T-helper 2 cell (primary cell): ENCODE data around the gene LYPD6.

Experiments used
- DNase-seq, 5 experiments: peaks; one replicate each; pipeline versions ENCODE4 v3.0.0 to v3.0.0-alpha.2; 2012 to 2022

LYPD6 gene

GRCh38 chr2:149353421-149353820, 23.0 kb downstream of the LYPD6 start:
- no peak for DNase-seq

- no peak for DNase-seq
These were observed 25.5 kb downstream of the LYPD6 start for GRCh38 chr2:149355716-149356422.

DNA sequence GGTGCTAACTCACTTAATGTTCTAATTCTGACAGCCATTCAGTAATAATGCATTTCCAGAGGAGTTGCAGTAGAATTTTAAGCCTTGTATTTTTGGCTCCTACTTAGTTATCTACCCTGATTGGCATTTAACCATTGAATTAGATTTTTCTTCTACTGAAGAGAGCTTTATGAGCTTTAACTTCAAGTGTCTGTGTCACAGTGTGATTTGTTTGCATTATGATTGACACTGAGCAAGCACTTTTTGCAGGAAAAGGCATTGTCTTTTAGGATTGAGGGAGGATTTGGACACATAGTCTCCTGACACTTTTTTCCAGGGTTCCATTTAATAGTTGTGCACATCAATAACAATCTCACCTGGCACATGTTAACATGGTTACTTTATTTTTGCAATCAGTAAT, 26.7 kb downstream of the LYPD6 start:
- no peak for DNase-seq

DNA sequence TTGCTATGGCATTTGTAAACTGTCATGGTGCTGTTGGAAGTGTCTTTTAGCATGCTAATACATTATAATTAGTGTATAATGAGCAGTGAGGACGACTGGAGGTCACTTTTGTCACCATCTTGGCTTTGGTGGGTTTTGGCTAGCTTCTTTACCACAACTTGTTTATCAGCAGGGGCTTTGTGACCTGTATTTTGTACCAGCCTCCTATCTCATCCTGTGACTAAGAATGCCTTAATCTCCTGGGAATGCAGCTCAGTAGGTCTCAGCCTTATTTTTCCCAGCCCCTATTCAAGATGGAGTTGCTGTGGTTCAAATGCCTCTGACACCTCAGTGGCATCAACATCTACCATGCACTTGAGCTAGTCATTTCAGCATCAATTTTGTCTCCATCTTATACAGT, 29.7 kb downstream of the LYPD6 start:
- DNase-seq = no peak

- no peak for DNase-seq
These were observed 33.6 kb downstream of the LYPD6 start for GRCh38 chr2:149363958-149364357.

DNA sequence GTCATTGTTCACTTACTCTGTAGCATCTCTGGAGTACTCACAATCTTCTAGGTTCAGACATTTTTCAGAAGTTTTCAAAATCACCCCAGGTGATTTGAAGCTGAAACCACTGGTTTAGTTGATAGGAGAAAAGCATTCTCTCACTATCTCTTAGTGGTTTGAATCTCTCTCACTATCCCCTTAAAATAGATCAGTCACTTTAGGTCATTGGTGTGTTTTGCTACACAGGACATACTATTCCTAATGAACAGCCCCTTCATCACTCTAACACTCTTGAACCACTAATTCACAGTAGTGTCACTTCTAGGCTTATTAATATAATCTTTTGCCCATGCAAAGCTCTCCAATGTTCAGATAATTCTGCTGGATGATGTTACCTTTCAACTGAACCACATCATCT, 34.5 kb downstream of the LYPD6 start:
- DNase-seq = no peak

- DNase-seq = no peak
These were observed 35.7 kb downstream of the LYPD6 start for GRCh38 chr2:149365931-149366583.

GRCh38 chr2:149370061-149370775, 39.8 kb downstream of the LYPD6 start:
- DNase-seq = no peak

DNA sequence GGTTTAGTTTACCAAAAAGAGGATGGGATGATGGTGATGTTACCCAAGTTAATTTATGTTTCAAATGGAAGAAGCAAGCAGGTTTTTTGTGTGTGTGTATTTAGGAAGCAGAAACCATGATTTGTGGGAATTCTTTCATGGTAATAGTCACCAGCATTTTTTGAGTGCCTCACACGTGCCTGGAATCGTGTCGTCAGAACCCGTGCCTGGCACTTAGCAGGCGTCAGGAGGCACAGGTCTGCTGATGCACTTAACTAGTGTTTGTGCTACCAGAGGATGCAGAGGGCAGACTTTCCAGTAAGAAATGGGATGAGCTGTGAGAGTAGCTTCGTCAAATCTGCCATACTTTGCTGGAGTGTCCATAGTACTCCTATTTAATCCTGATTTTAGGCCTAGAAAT, 41.1 kb downstream of the LYPD6 start:
- no peak for DNase-seq

DNA sequence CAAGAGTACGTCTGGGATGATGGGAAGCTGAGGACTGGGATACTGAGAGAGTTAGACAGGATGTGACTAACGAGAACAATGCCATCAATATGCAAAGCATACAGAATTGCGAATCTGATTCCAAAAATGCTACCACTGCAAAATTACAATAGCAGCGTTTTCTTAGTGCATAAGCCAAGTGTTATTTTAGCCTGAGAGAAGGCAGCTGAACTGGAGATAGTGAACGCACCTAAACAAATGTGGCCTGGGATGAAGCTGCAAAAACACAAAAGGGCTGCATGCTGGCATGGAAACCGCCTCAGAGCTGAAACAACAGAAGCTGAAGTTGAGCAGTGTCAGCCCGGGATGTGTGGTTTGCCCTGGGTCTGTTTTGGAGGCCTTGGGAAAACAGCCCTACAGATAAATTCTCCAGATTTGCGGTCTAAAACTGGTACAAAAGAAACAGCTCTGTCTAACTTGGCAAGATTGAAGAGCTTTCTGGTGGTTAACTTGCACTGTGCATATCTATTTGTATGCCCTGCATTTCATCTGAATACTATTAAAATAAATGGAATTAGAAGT, 45.5 kb downstream of the LYPD6 start:
- no peak for DNase-seq

GRCh38 chr2:149380205-149380604, 49.8 kb downstream of the LYPD6 start:
- no peak for DNase-seq

- no peak for DNase-seq
These were observed 53.0 kb downstream of the LYPD6 start for GRCh38 chr2:149383340-149383739.

GRCh38 chr2:149385350-149385749, 55.0 kb downstream of the LYPD6 start:
- no peak for DNase-seq

DNA sequence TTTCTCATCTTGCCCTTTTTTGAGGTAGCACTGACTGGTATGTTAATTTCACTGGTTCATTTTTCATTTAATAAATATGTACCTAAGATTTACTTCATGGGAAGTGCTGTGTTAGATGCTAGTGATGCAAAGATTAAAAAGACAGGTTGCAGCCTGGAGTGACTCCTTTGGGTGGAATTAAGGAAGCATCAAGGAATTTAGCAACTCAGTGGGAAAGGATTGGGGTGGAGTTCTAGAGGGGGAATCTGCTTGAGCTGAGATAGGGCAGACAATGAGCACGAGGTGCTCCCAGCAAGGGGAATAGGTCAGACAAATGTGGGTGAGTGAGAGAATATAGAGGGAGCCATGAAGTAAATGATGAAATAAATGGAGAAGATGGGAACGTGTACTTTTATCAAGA, 57.0 kb downstream of the LYPD6 start:
- DNase-seq = no peak

DNA sequence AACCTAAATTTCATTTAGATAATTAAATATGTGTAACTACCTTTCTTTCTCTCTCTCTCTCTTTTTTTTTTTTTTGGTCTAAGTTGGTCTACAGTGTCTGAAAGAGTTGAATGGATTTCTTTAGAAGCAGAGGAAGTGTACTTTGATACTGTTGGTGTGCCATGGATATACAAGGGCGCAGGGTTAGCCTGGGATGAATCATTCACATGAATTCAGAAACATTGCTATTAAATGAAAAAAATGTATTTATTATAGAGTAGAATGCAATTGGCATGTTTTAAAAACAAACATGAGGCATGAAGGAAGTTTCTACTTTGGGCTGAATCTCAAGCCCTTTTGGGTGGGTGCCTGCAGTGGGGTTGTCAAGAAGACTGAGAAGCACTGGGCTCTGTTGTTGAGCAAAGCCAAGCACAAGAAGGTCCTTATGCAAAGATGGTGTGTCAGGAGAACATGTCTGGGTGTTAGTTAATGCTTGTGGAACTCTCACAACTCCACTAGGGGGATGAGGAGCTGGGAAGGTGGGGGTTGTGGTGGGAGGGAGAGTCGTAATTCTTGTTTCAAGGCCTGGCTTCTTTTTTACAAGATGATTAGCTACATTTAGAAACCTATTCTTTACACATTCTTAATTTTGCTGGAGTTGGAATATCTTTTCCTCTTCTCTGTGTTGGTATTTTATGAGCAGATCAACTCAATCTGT, 57.9 kb downstream of the LYPD6 start:
- DNase-seq = no peak

GRCh38 chr2:149389506-149390167, 59.2 kb downstream of the LYPD6 start:
- no peak for DNase-seq

GRCh38 chr2:149393614-149394013, 63.2 kb downstream of the LYPD6 start:
- no peak for DNase-seq

- no peak for DNase-seq
These were observed 64.5 kb downstream of the LYPD6 start for GRCh38 chr2:149394864-149395263.

DNA sequence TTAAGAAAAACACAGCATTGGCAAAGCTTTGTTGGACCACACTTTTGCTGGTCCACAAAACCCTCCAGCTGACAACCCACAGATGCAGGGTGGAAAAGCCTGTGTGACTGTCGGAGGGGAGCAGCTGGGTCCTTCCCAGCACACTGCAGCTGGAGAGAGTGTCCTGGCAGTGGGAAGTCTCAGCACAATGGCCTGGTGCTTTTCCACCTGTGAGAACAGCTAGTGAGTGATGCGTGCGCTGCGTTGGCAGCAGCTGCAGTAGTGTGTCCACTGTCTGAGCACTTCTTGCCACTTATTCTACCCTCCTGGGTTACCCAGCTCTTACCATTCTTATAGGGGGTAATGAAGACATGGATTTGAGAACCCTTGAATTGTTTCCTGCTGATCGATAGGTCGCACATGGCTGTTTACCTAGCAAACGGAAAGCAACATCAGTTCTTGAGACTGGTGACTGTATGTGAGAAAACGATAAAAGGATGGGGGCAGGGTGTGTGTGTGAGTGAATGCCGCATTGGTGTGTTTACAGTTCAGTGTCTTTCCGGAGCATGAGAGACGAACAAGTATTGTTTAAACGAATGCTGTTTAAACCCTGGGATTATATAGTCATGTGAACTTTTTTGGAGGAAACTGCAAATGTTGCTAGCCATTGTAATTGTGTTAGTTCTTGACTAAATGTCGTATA, 69.7 kb downstream of the LYPD6 start:
- DNase-seq = no peak

GRCh38 chr2:149400997-149401396, 70.6 kb downstream of the LYPD6 start:
- DNase-seq = no peak

- DNase-seq = no peak
These were observed 79.1 kb downstream of the LYPD6 start for GRCh38 chr2:149409506-149409905.
